ENCODE results near the gene KEL. TPM values are rescaled to one million over a fixed set of nuclear protein-coding genes. Genes with fewer than 3 reads are reported as not detected.

KEL gene
- total and polyA plus RNA-seq, 3 donors from 2014 or later = 52.1 to 124 (median 124) TPM

DNA sequence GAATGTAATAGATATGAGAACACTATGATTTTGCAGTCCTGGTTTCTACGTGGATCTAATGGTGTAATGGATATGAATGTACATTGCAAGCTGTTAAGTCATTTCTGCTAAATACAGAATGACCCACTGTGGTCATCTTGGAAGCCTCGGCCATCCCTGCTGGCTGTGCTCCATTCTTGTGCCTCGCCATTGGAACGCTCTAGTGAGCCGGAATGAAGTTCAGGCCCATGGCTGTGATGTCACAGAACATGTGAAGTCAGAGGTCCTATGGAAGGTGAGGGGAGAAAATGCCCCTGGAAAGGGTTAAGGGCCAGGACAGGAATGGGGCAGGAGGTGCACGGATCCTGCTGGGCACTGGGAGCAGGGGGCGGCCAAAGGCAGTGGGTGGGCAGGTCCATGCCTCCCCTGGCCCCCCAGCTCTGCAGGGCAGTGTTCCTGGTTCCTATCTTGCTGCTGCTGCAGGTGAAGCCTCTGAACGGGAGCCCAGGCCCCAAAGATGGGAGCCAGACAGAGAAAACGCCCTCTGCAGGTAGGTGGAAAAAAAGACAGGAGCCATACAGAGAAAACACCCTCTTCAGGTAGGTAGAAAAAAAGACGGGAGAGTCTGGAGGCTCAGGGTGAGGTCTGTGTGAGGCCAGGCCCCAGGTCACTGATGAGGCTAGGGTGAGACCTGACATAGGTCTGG, 22.8 kb downstream of the KEL start, which contains the start of gene LLCFC1:
Gene LLCFC1, plus strand, starts transcription at position 259 of the 685 bp plus-strand sequence. Its CDS starts 138 bp downstream, at position 397.
- TF ChIP-seq CTCF (IDR thresholded peaks at IDR 0.05) = no peak
- Histone ChIP-seq H3K4me3 (no peak within 1 kb of the TSS), H3K27me3 (no peaks in the 10 kb centered on the region), H3K36me3 (ENCODE audit: low read depth, missing control alignments) (no peaks in the 10 kb centered on the region), H3K27ac (no peak within 1 kb of the TSS), H3K4me1 (no peaks in the 10 kb centered on the region), H3K9me3 (no peaks in the 10 kb centered on the region)
- 81 to 86% methylated on average over 10 of the region's 10 CpGs for WGBS, 2 donors
- DNase-seq = no peak
- intact Hi-C loops (cut with DNase I; ENCODE audit: low total_unique reads) = no loop called here

GRCh38 chr7:142938611-142939010, 23.6 kb downstream of the KEL start:
- no peaks in the 10 kb centered on the region for H3K9me3 ChIP-seq
- intact Hi-C loops (cut with DNase I; ENCODE audit: low total_unique reads) = no loop called here
- no peak for DNase-seq
- no peaks in the 10 kb centered on the region for H3K36me3 ChIP-seq (ENCODE audit: low read depth, missing control alignments)
- no peak overlapping the region for H3K4me3 ChIP-seq
- TF ChIP-seq POLR2A (IDR thresholded peaks at IDR 0.05) (no peak), CTCF (IDR thresholded peaks at IDR 0.05) (no peak)
- no peaks in the 10 kb centered on the region for H3K4me1 ChIP-seq
- no peak overlapping the region for H3K27ac ChIP-seq
- H3K27me3 ChIP-seq = no peaks in the 10 kb centered on the region
- 81 to 94% methylated on average over 4 of the region's 4 CpGs for WGBS, 2 donors

DNA sequence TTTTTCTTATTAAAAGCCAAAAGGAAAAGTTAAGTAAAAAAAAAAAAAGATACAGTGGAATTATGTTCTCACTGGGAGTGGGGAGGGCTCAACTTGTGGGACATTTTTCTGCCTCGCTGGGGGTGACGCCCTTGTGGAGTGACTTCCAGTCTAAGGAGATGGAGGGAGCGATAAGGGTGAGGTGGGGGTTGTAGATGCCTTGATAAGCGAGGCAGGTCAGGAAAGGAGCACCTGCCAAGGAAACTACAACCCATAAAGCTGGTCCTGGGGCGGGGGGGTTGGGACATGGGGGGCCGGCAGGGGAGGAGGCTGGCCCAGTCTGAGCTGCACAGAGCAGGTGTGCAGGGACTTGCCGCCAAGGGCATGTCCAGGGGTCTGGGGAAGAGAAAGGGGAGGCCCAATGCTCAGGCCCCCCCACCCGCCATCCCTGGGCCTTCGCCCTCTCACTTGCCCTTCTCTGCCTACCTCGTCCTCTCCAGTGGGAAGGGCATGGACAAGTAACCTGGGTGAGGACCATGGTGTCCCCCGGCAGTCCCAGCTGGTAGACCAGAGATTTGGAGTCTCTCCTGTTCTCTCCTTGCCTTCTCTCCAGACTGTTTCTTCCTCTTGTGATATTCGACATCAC, 26.1 kb downstream of the KEL start:
- Histone ChIP-seq H3K27ac (no peak overlapping the region), H3K4me3 (no peak overlapping the region), H3K9me3 (no peaks in the 10 kb centered on the region), H3K36me3 (ENCODE audit: low read depth, missing control alignments) (no peaks in the 10 kb centered on the region), H3K27me3 (no peaks in the 10 kb centered on the region), H3K4me1 (no peaks in the 10 kb centered on the region)
- intact Hi-C loops (cut with DNase I; ENCODE audit: low total_unique reads) = no loop called here
- 84 to 92% methylated on average over 11 to 12 of the region's 12 CpGs for WGBS, 2 donors
- TF ChIP-seq CTCF (IDR thresholded peaks at IDR 0.05) (no peak), POLR2A (IDR thresholded peaks at IDR 0.05) (no peak)
- DNase-seq = no peak

- no peaks in the 10 kb centered on the region for H3K4me1 ChIP-seq
- TF ChIP-seq POLR2A (IDR thresholded peaks at IDR 0.05) (no peak), CTCF (IDR thresholded peaks at IDR 0.05) (no peak)
- no peaks in the 10 kb centered on the region for H3K36me3 ChIP-seq (ENCODE audit: low read depth, missing control alignments)
- no peaks in the 10 kb centered on the region for H3K27me3 ChIP-seq
- 79 to 91% methylated on average over 12 of the region's 12 CpGs for WGBS, 2 donors
- intact Hi-C loops (cut with DNase I; ENCODE audit: low total_unique reads) = no loop called here
- DNase-seq = no peak
- no peak overlapping the region for H3K27ac ChIP-seq
- H3K4me3 ChIP-seq = no peak overlapping the region
- H3K9me3 ChIP-seq = no peaks in the 10 kb centered on the region
These were observed 28.1 kb downstream of the KEL start for GRCh38 chr7:142934056-142934455.
